Measurements from ENCODE around the gene RIC1. TPM values are rescaled to one million over a fixed set of nuclear protein-coding genes. Genes with fewer than 3 reads are reported as not detected.

The RIC1 gene
- total RNA-seq, 4 donors from 2014 or later, result 15.4 to 37.2 (median 27.6) TPM

DNA sequence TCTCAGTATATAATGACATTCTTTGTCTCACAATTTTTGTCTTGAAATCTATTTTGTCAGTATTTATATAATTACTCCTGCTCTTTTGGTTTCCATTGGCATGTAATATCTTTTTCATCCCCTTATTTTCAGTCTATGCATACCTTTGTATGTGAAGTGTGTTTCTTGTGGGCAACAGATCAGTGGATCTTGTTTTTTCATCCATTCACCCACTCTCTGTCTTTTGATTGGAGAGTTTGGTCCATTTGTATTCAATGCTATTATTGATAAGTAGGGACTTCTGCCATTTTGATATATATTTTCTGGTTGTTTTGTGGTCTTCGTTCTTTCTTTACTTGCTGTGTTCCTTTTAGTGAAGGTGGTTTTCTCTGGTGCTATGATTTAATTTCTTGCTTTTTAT is 10.9 kb downstream of the RIC1 start:
- Histone ChIP-seq H3K4me1 (peaks cover 0 to 8% (median 0%) of the 10 kb centered on the region in 3 donors), H3K4me3 (no peak overlapping the region), H3K9me3 (peaks cover 0 to 20% (median 3%) of the 10 kb centered on the region in 3 donors), H3K27ac (no peak overlapping the region), H3K36me3 (peaks cover 0 to 10% (median 0%) of the 10 kb centered on the region in 3 donors), H3K27me3 (no peaks in the 10 kb centered on the region)
- 87 to 90% methylated on average over 1 of the region's 1 CpG for WGBS, 2 donors
- DNase-seq, result no peak
- TF ChIP-seq POLR2A (IDR thresholded peaks at IDR 0.05), result no peak
- TF ChIP-seq, protein P1, sequence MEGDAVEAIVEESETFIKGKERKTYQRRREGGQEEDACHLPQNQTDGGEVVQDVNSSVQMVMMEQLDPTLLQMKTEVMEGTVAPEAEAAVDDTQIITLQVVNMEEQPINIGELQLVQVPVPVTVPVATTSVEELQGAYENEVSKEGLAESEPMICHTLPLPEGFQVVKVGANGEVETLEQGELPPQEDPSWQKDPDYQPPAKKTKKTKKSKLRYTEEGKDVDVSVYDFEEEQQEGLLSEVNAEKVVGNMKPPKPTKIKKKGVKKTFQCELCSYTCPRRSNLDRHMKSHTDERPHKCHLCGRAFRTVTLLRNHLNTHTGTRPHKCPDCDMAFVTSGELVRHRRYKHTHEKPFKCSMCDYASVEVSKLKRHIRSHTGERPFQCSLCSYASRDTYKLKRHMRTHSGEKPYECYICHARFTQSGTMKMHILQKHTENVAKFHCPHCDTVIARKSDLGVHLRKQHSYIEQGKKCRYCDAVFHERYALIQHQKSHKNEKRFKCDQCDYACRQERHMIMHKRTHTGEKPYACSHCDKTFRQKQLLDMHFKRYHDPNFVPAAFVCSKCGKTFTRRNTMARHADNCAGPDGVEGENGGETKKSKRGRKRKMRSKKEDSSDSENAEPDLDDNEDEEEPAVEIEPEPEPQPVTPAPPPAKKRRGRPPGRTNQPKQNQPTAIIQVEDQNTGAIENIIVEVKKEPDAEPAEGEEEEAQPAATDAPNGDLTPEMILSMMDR (IDR thresholded peaks at IDR 0.05), result no peak
- intact Hi-C loops (cut with DNase I), result no loop called here

DNA sequence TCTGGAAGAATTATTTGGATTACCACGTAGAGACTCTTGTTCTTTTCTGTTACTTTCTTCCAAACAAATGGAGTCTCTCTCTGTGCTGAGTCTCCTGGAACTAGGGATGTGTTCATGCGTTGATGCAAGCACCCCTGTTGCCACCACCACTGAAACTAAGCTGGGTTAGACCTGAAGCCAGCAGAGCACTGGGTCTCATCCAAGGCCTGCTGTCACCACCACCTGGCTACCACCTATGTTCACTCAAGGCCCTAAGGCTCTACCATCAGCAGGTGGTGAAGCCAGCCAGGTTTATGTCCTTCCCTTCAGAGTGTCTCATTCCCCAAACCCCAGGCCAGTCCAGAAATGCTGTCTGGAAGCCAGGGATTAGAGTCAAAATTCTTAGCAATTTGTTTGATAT is 13.3 kb downstream of the RIC1 start:
- intact Hi-C loops (cut with DNase I), result no loop called here
- H3K36me3 ChIP-seq, result peaks cover 0 to 6% (median 0%) of the 10 kb centered on the region in 3 donors

DNA sequence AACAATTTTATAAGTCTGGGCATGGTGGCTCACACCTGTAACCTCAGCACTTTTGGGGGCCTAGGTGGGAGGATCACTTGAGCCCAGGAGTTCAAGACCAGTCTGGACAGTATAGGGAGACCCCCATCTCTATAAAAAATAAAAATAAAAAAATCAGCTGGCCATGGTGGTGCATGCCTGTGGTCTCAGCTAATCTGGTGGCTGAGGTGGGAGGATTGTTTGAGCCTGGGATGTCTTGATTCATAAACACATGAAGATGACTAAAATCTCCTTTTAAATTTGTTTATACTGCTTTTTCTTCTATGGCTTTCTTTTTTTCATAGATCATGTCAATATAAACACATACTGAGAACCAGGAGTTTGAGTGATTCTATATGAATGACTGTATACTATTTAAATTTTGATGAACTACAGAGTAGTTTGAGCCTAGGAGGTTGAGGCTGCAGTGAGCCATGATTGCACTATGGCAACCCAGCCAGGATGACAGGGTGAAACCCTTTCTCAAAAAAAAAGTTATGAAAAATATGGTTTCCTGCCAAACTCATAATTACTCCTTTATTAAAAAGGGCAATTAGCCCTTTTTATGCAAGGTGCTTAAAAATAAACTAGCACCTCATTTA is 14.2 kb downstream of the RIC1 start:
- H3K27me3 ChIP-seq, result no peaks in the 10 kb centered on the region
- H3K4me3 ChIP-seq, result no peak overlapping the region
- H3K9me3 ChIP-seq, result peaks cover 0 to 13% (median 0%) of the 10 kb centered on the region in 3 donors
- intact Hi-C loops (cut with DNase I), result no loop called here
- TF ChIP-seq, protein P1 (IDR thresholded peaks at IDR 0.05), result no peak
- no peak for TF ChIP-seq POLR2A (IDR thresholded peaks at IDR 0.05)
- peaks cover 0 to 13% (median 0%) of the 10 kb centered on the region in 3 donors for H3K4me1 ChIP-seq
- H3K36me3 ChIP-seq, result no peaks in the 10 kb centered on the region
- no peak for DNase-seq
- H3K27ac ChIP-seq, result no peak overlapping the region

More for the DNA sequence above, 13.3 kb downstream of the RIC1 start:
- WGBS, 2 donors, result 79 to 81% methylated on average over 2 of the region's 2 CpGs
- Histone ChIP-seq H3K4me3 (no peak overlapping the region), H3K9me3 (peaks cover 0 to 13% (median 0%) of the 10 kb centered on the region in 3 donors), H3K4me1 (peaks cover 0 to 13% (median 0%) of the 10 kb centered on the region in 3 donors), H3K27me3 (no peaks in the 10 kb centered on the region), H3K27ac (no peak overlapping the region)
- TF ChIP-seq POLR2A (IDR thresholded peaks at IDR 0.05), result no peak
- TF ChIP-seq, protein P1 (IDR thresholded peaks at IDR 0.05), result no peak
- DNase-seq, result no peak

DNA sequence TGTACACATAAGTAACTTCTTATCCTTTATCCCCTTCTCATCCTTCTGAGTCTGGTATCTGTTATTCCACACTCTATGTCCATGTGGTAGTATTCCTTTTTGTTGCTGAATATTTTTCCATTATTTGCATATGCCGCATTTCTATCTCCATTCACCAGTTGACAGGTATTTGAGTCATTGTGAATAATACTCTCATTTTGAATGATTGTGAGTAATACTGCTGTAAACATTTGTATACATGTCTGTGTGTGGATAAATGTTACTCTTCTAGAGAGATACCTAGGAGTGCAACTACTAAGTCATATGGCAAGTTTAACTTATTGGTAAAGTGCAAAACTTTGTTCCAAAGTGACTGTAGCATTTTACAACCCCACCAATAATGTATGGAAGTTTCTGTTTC is 15.6 kb downstream of the RIC1 start:
- Histone ChIP-seq H3K4me1 (peaks cover 0 to 13% (median 0%) of the 10 kb centered on the region in 3 donors), H3K27me3 (no peaks in the 10 kb centered on the region), H3K36me3 (no peaks in the 10 kb centered on the region), H3K9me3 (peaks cover 0 to 10% (median 0%) of the 10 kb centered on the region in 3 donors), H3K4me3 (no peak overlapping the region), H3K27ac (no peak overlapping the region)
- TF ChIP-seq, protein P1 (IDR thresholded peaks at IDR 0.05), result no peak
- no peak for TF ChIP-seq POLR2A (IDR thresholded peaks at IDR 0.05)
- WGBS, 2 donors, result 33 to 48% methylated on average over 1 of the region's 1 CpG
- intact Hi-C loops (cut with DNase I), result no loop called here
- DNase-seq, result no peak

DNA sequence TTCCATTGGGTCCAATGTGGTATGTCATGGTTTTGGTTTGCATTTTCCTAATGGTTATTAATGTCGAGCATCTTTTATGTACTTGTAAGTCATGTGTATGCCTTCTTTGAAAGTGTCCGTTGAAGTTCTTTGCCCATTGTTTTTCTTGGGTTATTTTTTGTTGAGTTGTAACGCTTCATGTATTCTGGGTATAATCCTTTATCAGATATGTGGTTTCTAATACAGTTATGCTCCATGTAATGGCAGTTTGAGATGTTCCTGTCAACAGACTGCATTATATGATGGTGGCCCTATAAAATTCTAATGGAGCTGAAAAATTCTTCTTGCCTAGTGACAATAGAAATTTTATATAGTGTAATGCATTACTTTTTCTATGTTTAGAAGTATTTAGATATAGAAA is 17.2 kb downstream of the RIC1 start:
- no peaks in the 10 kb centered on the region for H3K27me3 ChIP-seq
- no peak for TF ChIP-seq POLR2A (IDR thresholded peaks at IDR 0.05)
- TF ChIP-seq, protein P1 (IDR thresholded peaks at IDR 0.05), result no peak
- intact Hi-C loops (cut with DNase I), result no loop called here
- no peaks in the 10 kb centered on the region for H3K36me3 ChIP-seq
- no peak for DNase-seq
- H3K4me3 ChIP-seq, result no peak overlapping the region
- 92 to 100% methylated on average over 3 of the region's 3 CpGs for WGBS, 2 donors
- H3K9me3 ChIP-seq, result peaks cover 0 to 14% (median 0%) of the 10 kb centered on the region in 3 donors
- H3K27ac ChIP-seq, result no peak overlapping the region
- peaks cover 0 to 13% (median 0%) of the 10 kb centered on the region in 3 donors for H3K4me1 ChIP-seq
